ENCODE results near the gene ANAPC7. TPM values are rescaled to one million over a fixed set of nuclear protein-coding genes. Genes with fewer than 3 reads are reported as not detected.

ANAPC7 gene
- total and polyA plus RNA-seq, 3 donors from 2014 or later = 67.1 to 96.5 (median 94.4) TPM

- no peaks in the 10 kb centered on the region for H3K36me3 ChIP-seq (ENCODE audit: low read depth, missing control alignments)
- no peak overlapping the region for H3K27ac ChIP-seq
- DNase-seq = no peak
- no peak for TF ChIP-seq POLR2A (IDR thresholded peaks at IDR 0.05)
- no peak for TF ChIP-seq CTCF (IDR thresholded peaks at IDR 0.05)
- 85 to 93% methylated on average over 7 to 8 of the region's 8 CpGs for WGBS, 2 donors
- intact Hi-C loops (cut with DNase I; ENCODE audit: low total_unique reads) = no loop called here
- H3K9me3 ChIP-seq = no peaks in the 10 kb centered on the region
- peaks cover 14% of the 10 kb centered on the region for H3K4me1 ChIP-seq
- no peak overlapping the region for H3K4me3 ChIP-seq
- H3K27me3 ChIP-seq = no peaks in the 10 kb centered on the region
Observed at GRCh38 chr12:110347767-110348166, 55.7 kb downstream of the ANAPC7 start.

- H3K4me3 ChIP-seq = no peak overlapping the region
- H3K9me3 ChIP-seq = no peaks in the 10 kb centered on the region
- no peak for TF ChIP-seq CTCF (IDR thresholded peaks at IDR 0.05)
- no peak for TF ChIP-seq POLR2A (IDR thresholded peaks at IDR 0.05)
- H3K4me1 ChIP-seq = peaks cover 14% of the 10 kb centered on the region
- intact Hi-C loops (cut with DNase I; ENCODE audit: low total_unique reads) = no loop called here
- no peak for DNase-seq
- WGBS, 2 donors = 83 to 87% methylated on average over 12 of the region's 12 CpGs
- no peaks in the 10 kb centered on the region for H3K27me3 ChIP-seq
- H3K36me3 ChIP-seq (ENCODE audit: low read depth, missing control alignments) = no peaks in the 10 kb centered on the region
- no peak overlapping the region for H3K27ac ChIP-seq
Observed at GRCh38 chr12:110345963-110346362, 57.5 kb downstream of the ANAPC7 start.

- intact Hi-C loops (cut with DNase I; ENCODE audit: low total_unique reads) = no loop called here
- no peak for TF ChIP-seq POLR2A (IDR thresholded peaks at IDR 0.05)
- TF ChIP-seq CTCF (IDR thresholded peaks at IDR 0.05) = no peak
- no peak for DNase-seq
- Histone ChIP-seq H3K36me3 (ENCODE audit: low read depth, missing control alignments) (no peaks in the 10 kb centered on the region), H3K27me3 (no peaks in the 10 kb centered on the region), H3K9me3 (no peaks in the 10 kb centered on the region), H3K4me1 (peaks cover 13% of the 10 kb centered on the region), H3K4me3 (no peak overlapping the region), H3K27ac (no peak overlapping the region)
- 86 to 91% methylated on average over 11 of the region's 11 CpGs for WGBS, 2 donors
Observed at GRCh38 chr12:110345176-110345661, 58.3 kb downstream of the ANAPC7 start.

GRCh38 chr12:110344657-110345056 lies 58.9 kb downstream of the ANAPC7 start:
- DNase-seq = no peak
- no peaks in the 10 kb centered on the region for H3K9me3 ChIP-seq
- H3K27me3 ChIP-seq = no peaks in the 10 kb centered on the region
- H3K4me3 ChIP-seq = no peak overlapping the region
- no peaks in the 10 kb centered on the region for H3K36me3 ChIP-seq (ENCODE audit: low read depth, missing control alignments)
- intact Hi-C loops (cut with DNase I; ENCODE audit: low total_unique reads) = no loop called here
- peaks cover 8% of the 10 kb centered on the region for H3K4me1 ChIP-seq
- TF ChIP-seq POLR2A (IDR thresholded peaks at IDR 0.05) (no peak), CTCF (IDR thresholded peaks at IDR 0.05) (no peak)
- H3K27ac ChIP-seq = no peak overlapping the region
- WGBS, 2 donors = 92% methylated on average over 11 of the region's 11 CpGs

All from testis (tissue), 3 donors.